ENCODE data around the gene SGIP1. TPM values are rescaled to one million over a fixed set of nuclear protein-coding genes. Genes with fewer than 3 reads are reported as not detected.

Gene SGIP1
- total and polyA plus RNA-seq, 9 donors = 0.91 to 7.0 (median 3.3) TPM

DNA sequence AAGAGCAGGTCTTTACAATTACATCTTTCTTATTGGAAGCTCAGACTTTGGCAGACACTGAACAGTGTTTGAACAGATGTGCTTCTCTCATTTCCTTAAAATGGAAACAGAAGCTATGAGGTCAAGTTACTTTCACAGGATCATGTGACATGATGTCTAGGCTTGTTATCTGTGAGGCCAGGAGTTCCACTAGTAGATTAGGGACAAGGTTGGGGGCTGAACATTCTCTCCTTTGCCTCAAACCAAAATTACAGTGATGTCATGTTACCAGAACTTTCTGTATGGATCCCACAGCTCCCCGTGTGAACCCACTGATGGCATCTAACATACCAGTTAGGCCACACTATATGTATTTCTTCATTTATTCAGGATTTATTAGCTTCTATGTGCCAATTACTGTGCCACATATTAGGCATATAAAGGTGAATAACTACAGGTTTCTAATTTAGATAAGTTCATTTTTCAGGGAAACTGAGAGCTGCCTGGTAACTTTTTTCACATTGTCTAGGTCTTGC lies 224.3 kb downstream of the SGIP1 start:
- Histone ChIP-seq H3K27me3 (no peaks in the 10 kb centered on the region), H3K4me3 (no peak overlapping the region), H3K27ac (no peak overlapping the region), H3K4me1 (ENCODE audit: insufficient read depth) (no peaks in the 10 kb centered on the region), H3K9me3 (no peaks in the 10 kb centered on the region), H3K36me3 (no peaks in the 10 kb centered on the region)
- TF ChIP-seq POLR2A (IDR thresholded peaks at IDR 0.05) = no peak
- TF ChIP-seq EP300 (IDR thresholded peaks at IDR 0.05) = no peak
- TF ChIP-seq CTCF (IDR thresholded peaks at IDR 0.05) = no peak
- WGBS, 3 donors = 70 to 78% (median 75%) methylated on average over 1 of the region's 1 CpG
- intact Hi-C loops (cut with DNase I) = no loop called here
- no peak for DNase-seq

DNA sequence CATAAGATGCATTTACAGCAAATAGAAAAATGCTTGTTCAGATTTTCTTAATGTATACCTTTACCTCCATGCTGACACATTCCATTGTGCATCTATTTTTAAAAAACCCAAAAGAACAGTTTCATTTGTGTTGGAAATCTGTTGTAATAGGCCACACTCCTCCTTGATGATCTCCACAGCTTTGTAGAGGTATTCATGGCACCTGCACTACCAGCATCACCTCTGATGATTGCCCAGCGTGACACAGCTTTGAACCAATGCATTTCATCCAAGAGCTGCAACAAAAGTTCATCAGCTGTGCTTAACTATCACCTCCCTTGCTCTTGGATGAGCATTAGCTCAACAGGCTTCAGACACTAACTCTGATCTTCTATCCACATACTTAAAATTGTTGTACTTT lies 226.6 kb downstream of the SGIP1 start:
- intact Hi-C loops (cut with DNase I) = loop anchor here in 2 of 4 donors (10.0 kb wide), 2 partner anchors 384 to 394 kb away; no protein-coding TSS in a partner anchor

GRCh38 chr1:66761221-66761620 lies 227.3 kb downstream of the SGIP1 start:
- TF ChIP-seq EP300 (IDR thresholded peaks at IDR 0.05) = no peak
- no peaks in the 10 kb centered on the region for H3K27me3 ChIP-seq
- no peaks in the 10 kb centered on the region for H3K9me3 ChIP-seq
- DNase-seq = no peak
- no peak overlapping the region for H3K27ac ChIP-seq
- H3K4me3 ChIP-seq = no peak overlapping the region
- intact Hi-C loops (cut with DNase I) = loop anchor here in 2 of 4 donors (10.0 kb wide), 2 partner anchors 384 to 394 kb away; no protein-coding TSS in a partner anchor
- no peaks in the 10 kb centered on the region for H3K4me1 ChIP-seq (ENCODE audit: insufficient read depth)
- no peaks in the 10 kb centered on the region for H3K36me3 ChIP-seq
- WGBS, 3 donors = 74 to 90% (median 85%) methylated on average over 2 of the region's 2 CpGs

More for the DNA sequence above, 226.6 kb downstream of the SGIP1 start:
- Histone ChIP-seq H3K4me3 (no peak overlapping the region), H3K9me3 (no peaks in the 10 kb centered on the region), H3K27ac (no peak overlapping the region), H3K4me1 (ENCODE audit: insufficient read depth) (no peaks in the 10 kb centered on the region), H3K36me3 (no peaks in the 10 kb centered on the region), H3K27me3 (no peaks in the 10 kb centered on the region)
- WGBS, 3 donors = 94 to 97% (median 95%) methylated on average over 1 of the region's 1 CpG
- TF ChIP-seq CTCF (IDR thresholded peaks at IDR 0.05) (no peak), POLR2A (IDR thresholded peaks at IDR 0.05) (no peak)
- DNase-seq = no peak

DNA sequence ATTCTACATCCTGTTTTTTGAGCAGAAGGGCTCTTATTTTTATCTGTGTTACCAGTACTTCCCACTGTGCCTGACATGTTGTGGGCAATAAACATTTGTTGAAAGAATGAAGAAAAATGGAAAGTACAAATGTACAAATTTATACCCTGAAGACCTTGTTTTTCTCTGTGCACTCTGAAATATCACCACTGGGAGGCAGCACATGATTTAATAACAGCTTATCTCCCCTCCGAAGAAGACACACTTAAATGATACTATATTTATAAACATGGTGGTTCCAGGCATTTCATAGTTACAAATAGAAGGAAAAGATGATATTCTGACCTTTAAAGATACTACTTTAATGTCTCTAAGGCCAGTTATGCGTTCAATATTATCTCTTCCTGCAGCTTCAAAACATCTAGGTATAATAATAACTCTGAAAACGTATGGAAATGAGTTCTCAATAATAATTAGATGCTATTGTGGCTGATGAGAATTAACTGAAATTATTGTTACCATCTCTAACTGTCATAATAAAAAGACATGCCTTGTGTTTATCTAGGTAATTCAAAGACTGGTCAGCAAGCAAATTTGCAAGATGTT lies 231.1 kb downstream of the SGIP1 start:
- Histone ChIP-seq H3K36me3 (no peaks in the 10 kb centered on the region), H3K4me3 (no peak overlapping the region), H3K4me1 (ENCODE audit: insufficient read depth) (no peaks in the 10 kb centered on the region), H3K27me3 (no peaks in the 10 kb centered on the region), H3K27ac (no peak overlapping the region), H3K9me3 (no peaks in the 10 kb centered on the region)
- DNase-seq = peak in 2 of 5 donors; percentile 25 to 47
- 5 to 12% (median 7%) methylated on average over 3 of the region's 3 CpGs for WGBS, 3 donors
- TF ChIP-seq EP300 (IDR thresholded peaks at IDR 0.05) (no peak), POLR2A (IDR thresholded peaks at IDR 0.05) (no peak), CTCF (IDR thresholded peaks at IDR 0.05) (peak; percentile 50 to 69 (median 51))
- intact Hi-C loops (cut with DNase I) = loop anchor here in 3 of 4 donors (5.0 to 10.0 kb wide), 3 partner anchors 380 to 390 kb away; no protein-coding TSS in a partner anchor

GRCh38 chr1:66767626-66768025 lies 233.7 kb downstream of the SGIP1 start:
- Histone ChIP-seq H3K9me3 (no peaks in the 10 kb centered on the region), H3K36me3 (no peaks in the 10 kb centered on the region), H3K27me3 (no peaks in the 10 kb centered on the region), H3K4me1 (ENCODE audit: insufficient read depth) (no peaks in the 10 kb centered on the region), H3K27ac (no peak overlapping the region), H3K4me3 (no peak overlapping the region)
- intact Hi-C loops (cut with DNase I) = loop anchor here in 3 of 4 donors (5.0 to 10.0 kb wide), 3 partner anchors 377 to 387 kb away; no protein-coding TSS in a partner anchor
- TF ChIP-seq EP300 (IDR thresholded peaks at IDR 0.05) (no peak), POLR2A (IDR thresholded peaks at IDR 0.05) (no peak), CTCF (IDR thresholded peaks at IDR 0.05) (no peak)
- no peak for DNase-seq
